HG03469 (cell line): ENCODE measurements around the gene MTMR3.

Experiments
- ATAC-seq: cut with Tn5 transposase; IDR thresholded peaks from one replicate; pipeline ENCODE4 v1.9.1; 2021; ENCODE audit warnings: mild to moderate bottlenecking, moderate library complexity, moderate number of reproducible peaks; ENCODE audit not compliant: unreplicated experiment

MTMR3 gene

GRCh38 chr22:29914165-29914564 lies 31.2 kb downstream of the MTMR3 start:
- ATAC-seq: no peak

GRCh38 chr22:29914991-29915533 lies 32.1 kb downstream of the MTMR3 start:
- ATAC-seq: no peak

- no peak for ATAC-seq
These were observed 33.1 kb downstream of the MTMR3 start for GRCh38 chr22:29916007-29916544.

GRCh38 chr22:29917052-29917902 lies 34.3 kb downstream of the MTMR3 start:
- no peak for ATAC-seq

- ATAC-seq: no peak
These were observed 42.4 kb downstream of the MTMR3 start for GRCh38 chr22:29925402-29925801.

GRCh38 chr22:29926057-29926456 lies 43.1 kb downstream of the MTMR3 start:
- ATAC-seq: no peak

GRCh38 chr22:29932136-29932535 lies 49.2 kb downstream of the MTMR3 start:
- ATAC-seq: no peak

- ATAC-seq: no peak
These were observed 50.6 kb downstream of the MTMR3 start for GRCh38 chr22:29933619-29934018.

GRCh38 chr22:29934596-29934995 lies 51.6 kb downstream of the MTMR3 start:
- ATAC-seq: no peak

- no peak for ATAC-seq
These were observed 53.2 kb downstream of the MTMR3 start for GRCh38 chr22:29936186-29936585.

- ATAC-seq: no peak
These were observed 55.1 kb downstream of the MTMR3 start for GRCh38 chr22:29937940-29938693.

GRCh38 chr22:29940526-29940925 lies 57.6 kb downstream of the MTMR3 start:
- ATAC-seq: no peak

- ATAC-seq: no peak
These were observed 61.4 kb downstream of the MTMR3 start for GRCh38 chr22:29944339-29944738.

GRCh38 chr22:29945435-29945834 lies 62.5 kb downstream of the MTMR3 start:
- ATAC-seq: no peak

GRCh38 chr22:29946220-29946619 lies 63.2 kb downstream of the MTMR3 start:
- ATAC-seq: no peak

GRCh38 chr22:29947410-29948384 lies 64.7 kb downstream of the MTMR3 start:
- no peak for ATAC-seq

GRCh38 chr22:29948385-29948769 lies 65.4 kb downstream of the MTMR3 start:
- no peak for ATAC-seq

- ATAC-seq: no peak
These were observed 66.9 kb downstream of the MTMR3 start for GRCh38 chr22:29949872-29950271.

- no peak for ATAC-seq
These were observed 68.9 kb downstream of the MTMR3 start for GRCh38 chr22:29951791-29952413.
